GM19023 (cell line): ENCODE measurements around the gene ABCA12.
"Not testable (repeated sequence)": the region's sequence is repeated elsewhere in the genome, so short reads cannot be mapped to it uniquely, and the experiment has no call there.

Experiments used
- ATAC-seq: cut with Tn5 transposase; IDR thresholded peaks from one replicate; pipeline ENCODE4 v1.9.1; 2021; ENCODE audit warnings: mild to moderate bottlenecking, moderate library complexity; ENCODE audit not compliant: unreplicated experiment

Gene ABCA12, protein sequence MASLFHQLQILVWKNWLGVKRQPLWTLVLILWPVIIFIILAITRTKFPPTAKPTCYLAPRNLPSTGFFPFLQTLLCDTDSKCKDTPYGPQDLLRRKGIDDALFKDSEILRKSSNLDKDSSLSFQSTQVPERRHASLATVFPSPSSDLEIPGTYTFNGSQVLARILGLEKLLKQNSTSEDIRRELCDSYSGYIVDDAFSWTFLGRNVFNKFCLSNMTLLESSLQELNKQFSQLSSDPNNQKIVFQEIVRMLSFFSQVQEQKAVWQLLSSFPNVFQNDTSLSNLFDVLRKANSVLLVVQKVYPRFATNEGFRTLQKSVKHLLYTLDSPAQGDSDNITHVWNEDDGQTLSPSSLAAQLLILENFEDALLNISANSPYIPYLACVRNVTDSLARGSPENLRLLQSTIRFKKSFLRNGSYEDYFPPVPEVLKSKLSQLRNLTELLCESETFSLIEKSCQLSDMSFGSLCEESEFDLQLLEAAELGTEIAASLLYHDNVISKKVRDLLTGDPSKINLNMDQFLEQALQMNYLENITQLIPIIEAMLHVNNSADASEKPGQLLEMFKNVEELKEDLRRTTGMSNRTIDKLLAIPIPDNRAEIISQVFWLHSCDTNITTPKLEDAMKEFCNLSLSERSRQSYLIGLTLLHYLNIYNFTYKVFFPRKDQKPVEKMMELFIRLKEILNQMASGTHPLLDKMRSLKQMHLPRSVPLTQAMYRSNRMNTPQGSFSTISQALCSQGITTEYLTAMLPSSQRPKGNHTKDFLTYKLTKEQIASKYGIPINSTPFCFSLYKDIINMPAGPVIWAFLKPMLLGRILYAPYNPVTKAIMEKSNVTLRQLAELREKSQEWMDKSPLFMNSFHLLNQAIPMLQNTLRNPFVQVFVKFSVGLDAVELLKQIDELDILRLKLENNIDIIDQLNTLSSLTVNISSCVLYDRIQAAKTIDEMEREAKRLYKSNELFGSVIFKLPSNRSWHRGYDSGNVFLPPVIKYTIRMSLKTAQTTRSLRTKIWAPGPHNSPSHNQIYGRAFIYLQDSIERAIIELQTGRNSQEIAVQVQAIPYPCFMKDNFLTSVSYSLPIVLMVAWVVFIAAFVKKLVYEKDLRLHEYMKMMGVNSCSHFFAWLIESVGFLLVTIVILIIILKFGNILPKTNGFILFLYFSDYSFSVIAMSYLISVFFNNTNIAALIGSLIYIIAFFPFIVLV (N-terminal part only)

DNA sequence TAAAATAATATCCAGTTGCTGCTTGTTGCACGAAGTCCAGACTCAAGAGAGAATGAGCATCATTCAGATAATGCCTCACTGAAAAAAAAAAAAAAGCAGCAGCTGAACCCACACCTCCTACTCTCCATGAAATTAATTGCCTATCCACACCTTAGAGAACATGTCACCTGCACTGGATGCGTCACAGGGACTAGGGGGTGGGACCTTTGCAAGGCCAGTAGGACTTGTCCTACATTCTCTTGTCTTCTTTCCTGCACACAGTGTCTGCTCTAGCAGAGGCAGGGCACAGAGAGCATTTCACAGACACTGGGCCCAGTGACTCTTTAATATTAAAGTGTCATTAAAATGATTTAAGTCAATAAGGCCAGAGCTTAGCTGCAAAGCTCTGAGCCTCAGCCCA lies at the start of gene ABCA12:
Gene ABCA12 (minus strand): TSS at position 148 of the 400 bp plus-strand sequence. CDS start 418 bp downstream, outside the sequence.
- ATAC-seq = no peak

DNA sequence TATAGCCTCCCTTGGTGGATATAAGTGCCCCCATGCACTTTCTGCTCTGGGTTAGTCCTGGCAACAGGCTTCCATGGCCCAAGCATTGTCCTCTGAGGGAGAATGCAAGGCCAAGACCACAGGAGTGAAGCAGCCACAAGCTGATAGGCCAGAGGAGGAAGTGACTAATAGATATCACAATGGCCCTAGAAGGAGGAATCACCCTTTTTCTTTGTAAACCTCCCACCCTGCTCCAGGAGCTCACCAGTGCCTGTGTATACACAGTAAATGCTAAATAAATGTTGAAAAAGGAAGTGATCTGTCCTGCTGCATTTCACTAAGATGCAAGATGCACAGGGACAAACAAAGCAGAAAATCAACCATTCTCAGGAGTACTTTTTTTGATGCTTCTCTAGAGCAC lies 49.7 kb upstream of the ABCA12 start:
- ATAC-seq = no peak

DNA sequence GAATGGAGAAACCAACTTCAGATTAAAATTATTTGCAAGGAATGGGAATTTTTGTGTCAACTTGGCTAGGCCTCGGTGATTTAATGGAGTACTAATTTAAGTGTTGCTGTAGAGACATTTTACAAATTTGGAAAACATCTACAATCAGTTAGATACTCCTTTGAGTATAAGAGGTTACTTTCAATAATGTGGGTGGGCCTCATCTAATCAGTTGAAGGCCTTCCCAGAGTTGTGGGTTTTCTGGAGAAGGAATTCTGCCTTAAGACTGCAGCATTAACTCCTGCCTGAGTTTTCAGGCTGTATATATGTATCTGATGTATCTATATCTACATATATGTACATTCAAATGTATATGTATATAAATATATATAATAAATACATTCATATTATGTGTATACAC lies 47.6 kb upstream of the ABCA12 start:
- no peak for ATAC-seq

DNA sequence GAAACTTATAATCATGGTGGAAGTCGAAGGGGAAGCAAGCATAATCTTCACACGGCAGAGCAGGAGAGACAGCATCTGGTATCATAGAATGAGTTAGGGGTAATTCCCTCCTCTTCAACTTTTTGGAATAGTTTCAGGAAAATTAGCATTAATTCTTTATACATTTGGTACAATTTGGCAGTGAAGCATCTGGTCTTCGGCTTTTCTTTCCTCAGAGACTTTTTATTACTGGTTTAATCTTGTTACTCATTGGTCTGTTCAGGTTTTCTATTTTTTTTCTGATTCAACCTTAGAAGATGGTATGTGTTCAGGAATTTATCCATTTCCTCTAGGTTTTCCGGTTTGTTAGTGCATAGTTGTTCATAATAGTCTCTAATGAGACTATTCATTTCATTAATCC lies 39.7 kb upstream of the ABCA12 start:
- no peak for ATAC-seq

DNA sequence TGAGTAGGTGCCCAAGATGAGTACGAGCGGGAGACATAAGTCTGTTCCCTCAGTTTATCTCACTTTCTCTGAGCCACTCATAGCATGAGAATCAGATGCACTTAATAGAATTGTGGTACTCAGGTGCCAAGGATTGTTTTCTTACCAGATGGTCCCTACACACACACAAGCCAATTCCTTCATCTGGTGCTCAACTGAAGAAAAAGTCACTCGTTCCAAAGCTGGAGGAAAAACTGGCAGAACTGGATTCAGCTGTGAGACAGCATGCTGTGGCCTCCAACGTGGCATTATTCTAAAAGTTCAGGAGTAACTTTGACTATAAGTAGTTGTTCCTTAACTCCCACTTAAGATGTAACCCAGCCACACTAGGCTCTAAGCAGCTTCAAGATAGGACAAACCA lies 33.4 kb upstream of the ABCA12 start:
- no peak for ATAC-seq

DNA sequence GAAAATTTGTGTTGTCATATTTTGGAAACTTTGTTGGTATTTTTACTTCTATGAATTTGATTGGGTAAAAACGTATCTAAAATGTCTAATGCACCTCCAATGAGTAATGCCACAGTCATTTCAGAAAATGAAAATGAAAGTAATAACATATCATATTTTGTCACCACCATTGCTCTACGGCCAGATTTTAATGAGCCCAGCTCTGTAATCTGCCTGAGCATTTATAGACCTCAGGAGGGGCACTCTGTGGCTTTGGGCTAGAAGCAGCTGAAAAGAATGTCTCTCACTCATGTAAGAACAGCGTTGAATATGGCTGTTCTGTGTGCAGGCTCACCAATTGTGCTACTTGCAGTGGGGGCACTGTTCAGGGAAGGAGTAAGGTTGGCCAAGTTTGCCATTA lies 32.7 kb upstream of the ABCA12 start:
- no peak for ATAC-seq

DNA sequence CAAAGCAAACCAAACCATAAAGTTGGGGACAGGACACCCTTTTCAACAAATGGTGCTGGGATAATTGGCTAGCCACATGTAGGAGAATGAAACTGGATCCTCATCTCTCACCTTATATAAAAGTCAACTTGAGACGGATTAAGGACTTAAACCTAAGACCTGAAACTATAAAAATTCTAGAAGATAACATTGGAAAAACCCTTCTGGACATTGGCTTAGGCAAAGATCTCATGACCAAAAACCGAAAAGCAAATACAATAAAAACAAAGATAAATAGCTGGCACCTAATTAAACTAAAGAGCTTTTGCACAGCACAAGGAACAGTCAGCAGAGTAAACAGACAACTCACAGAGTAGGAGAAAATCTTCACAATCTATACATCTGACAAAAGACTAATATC lies 28.1 kb upstream of the ABCA12 start:
- ATAC-seq = not testable (repeated sequence)

DNA sequence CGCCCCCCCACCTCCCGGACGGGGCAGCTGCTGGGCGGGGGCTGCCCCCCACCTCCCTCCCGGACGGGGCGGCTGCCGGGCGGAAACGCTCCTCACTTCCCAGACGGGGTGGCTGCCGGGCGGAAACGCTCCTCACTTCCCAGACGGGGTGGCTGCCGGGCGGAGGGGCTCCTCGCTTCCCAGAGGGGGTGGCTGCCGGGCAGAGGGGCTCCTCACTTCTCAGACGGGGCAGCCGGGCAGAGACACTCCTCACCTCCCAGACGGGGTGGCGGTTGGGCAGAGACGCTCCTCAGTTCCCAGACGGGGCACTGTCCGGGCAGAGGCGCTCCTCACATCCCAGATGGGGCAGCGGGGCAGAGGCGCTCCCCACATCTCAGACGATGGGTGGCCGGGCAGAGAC lies 24.9 kb upstream of the ABCA12 start:
- not testable (repeated sequence) for ATAC-seq

DNA sequence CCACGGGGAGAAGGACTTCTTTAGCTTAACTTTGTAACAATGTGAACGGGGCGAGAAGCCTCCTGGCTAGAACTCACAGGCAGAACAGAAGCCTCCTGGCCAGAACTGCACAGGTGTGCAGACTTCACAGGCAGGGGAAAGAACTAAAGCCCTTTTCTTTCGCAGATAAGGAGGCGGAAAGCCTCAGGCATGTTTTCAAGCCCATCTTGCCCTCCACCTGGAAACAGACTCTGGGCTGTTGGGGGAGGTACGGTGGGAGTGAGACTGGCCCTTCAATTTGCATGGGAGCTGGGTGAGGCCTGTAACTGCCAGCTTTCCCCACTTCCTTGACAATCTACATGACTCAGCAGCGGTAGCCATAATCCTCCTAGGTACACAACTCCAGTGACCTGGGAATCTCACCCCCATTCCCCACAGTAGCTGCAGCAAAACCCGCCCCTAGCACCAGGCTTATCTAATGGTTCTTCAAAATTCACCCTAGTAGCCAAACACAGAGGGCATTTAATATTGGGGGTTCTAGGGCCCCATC lies 22.9 kb upstream of the ABCA12 start:
- ATAC-seq = no peak

DNA sequence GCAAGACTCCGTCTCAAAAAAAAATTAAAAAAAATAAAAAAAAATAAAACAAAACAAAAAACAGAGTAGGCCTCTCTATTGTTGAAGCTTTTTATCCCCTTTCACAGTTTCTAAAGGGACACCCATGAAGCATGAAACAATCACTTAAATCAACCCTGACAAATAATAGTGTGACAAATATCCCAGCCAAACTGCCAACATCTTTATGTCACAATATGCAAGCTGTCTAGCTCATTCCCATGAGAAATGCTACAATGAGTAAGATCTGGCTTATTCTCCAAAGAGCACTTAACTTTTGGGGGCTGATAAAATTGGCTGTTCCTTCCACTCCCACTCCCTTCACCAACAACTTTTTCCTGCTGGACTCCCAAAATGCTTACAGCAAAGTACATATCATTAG lies 21.7 kb upstream of the ABCA12 start:
- ATAC-seq = no peak

DNA sequence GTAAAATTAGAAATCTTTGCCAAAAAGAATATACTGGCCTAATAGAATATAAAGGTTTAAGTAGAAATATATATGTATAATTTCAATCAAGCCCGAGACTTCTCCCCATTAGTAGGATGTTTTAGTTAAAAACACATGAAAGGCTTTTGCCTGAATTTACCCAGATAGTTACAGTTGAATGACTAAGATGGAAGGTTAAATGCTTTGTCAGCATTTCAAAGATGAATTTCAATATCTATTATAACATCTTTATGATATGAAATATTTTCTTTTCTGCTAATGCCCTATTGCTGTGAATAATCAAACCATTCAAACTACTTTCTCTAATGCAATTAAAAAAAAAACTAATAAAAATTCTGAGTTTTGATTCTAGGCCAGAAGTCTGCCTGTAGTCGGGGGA lies 18.0 kb upstream of the ABCA12 start:
- no peak for ATAC-seq

DNA sequence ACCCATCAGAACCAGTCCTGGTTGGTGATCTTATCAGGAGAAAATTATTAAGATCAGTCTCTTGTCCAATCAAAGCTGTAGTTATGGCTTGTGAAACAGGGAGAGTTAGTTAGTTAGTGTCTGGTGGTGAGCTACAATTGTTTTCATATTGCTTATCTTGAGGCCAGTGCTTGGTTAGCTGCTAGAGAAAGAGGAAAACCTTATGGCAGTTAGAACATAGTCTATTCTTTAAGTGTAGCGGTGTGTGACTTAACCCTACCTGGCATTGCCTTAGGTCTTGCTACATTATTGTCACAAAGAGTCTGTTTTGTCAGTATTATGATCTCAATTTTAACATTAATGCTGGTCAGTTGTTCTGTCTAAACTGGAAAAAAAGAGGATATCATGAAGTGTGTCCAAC lies 11.5 kb upstream of the ABCA12 start:
- ATAC-seq = no peak

DNA sequence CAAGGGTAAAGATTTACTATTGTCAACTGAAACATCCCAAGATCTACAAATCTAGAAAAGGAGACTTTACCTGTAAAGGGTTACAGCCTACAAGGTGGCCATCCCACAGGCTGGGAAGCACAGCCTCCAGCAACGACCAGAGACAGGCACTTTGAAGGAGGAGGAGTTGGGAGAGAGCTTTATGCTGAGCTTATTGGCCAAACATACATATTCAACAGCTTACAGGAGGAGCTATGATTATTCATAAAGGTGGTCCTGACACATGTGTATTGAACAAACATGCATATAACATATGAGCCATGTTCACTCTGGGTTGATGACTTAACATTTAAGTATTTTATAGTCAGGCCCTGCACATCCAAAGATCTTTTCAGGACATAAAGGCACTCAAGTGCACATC lies 11.1 kb upstream of the ABCA12 start:
- no peak for ATAC-seq

DNA sequence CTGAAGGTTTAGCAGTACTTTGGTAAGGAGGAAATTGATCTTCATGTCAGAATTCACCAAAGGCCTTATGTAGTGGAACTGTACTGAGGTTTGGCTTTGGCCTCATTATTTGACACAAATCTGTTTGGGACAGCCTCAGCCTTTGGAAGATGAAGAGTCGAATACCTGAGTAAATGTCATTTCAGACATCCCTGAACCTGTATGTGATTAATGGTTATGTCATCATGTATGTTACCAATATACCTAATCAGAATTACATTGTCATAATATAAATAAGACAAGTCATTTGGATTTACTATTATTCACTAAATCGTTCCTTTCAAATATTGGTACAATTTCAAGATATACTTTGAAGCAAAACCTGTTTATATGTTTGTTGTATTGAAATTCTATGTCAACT lies 10.6 kb upstream of the ABCA12 start:
- ATAC-seq = no peak

DNA sequence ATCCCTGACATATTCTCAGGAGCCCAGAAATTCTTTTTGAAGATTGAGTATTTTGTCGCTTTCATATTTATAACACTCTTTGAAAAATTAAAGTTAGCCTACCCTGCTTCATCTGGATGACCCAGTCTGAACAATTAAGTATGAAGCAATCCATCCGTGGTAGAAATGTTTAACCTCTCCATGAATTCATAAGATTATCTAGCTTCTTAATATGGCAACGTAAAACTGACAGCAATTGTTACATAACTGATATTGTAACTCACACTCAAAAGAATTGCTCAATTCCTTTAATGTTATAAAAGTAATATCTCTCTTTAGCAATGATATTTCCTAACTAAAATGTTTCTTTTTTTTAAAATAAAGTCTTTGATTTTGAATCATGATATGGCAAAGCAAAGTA lies 7.2 kb upstream of the ABCA12 start:
- ATAC-seq = no peak

DNA sequence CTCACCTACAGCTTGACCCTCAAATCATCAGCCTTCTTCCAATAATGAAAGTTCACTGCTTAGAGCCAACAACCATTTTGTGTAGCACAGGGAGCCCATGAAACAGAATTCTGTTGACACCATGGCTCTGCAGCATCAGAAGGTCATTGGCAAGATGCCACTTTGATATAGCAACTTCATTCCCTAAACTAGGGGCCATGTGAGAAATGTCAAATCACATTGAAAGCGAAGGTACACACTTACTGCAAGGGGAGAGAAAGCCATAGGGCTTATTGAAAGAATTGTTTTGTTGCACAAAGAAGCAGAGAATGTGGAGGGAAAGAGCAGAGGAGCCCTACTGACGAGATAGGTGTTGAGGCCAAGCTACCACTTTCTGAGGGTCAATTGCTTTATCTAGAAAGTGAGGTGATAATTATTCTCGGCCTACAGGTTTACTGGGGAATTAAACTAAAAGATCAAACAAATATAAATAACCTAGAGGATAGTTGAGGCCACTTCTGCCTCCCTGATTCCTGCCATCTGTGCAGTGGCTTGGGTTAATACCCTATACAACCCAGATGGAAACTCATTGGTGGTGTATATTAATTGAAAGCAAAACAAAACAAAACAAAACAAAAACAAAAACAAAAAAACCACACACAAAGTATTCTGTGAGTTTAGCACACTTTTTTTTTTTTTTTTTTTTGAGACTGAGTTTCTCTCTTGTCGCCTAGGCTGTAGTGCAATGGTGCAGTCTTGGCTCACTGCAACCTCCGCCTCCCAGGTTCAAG lies 5.9 kb upstream of the ABCA12 start:
- ATAC-seq = no peak

DNA sequence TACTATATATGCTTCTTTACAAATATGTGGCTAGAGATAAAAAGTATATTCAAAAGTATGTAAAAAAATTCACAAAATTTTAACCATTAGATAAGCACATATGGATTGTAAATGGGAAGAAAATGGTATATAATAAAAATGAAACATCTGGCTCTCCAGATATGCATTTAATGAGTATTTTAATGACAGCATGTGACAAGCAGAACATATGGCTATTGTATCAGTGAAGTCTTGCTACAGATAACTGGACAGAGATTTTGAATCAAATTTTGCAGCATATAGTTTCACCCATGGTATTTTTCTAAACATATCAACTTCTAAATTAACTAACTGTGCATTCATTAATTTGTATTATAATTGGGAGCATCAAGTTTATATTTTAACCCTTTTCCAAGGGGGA lies 5.0 kb upstream of the ABCA12 start:
- ATAC-seq = no peak

DNA sequence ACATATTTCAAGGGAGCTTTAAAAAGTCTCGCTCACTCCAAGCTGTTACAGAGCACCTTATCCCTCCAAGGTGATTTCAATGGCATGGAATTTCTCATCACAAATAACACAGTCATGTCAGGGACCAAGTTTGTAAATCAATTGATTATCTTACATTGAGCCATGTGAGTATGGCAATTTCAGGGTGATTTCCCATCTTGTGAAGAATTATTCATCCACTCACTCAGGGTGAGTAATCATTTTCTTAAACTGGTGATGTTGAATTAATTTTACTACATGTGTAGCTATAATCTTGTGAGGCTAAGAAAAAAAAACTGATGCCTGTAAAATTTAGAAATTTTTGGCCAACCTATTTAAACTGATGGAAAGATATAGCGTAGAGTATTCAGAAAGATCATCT lies 3.3 kb upstream of the ABCA12 start:
- ATAC-seq = no peak

DNA sequence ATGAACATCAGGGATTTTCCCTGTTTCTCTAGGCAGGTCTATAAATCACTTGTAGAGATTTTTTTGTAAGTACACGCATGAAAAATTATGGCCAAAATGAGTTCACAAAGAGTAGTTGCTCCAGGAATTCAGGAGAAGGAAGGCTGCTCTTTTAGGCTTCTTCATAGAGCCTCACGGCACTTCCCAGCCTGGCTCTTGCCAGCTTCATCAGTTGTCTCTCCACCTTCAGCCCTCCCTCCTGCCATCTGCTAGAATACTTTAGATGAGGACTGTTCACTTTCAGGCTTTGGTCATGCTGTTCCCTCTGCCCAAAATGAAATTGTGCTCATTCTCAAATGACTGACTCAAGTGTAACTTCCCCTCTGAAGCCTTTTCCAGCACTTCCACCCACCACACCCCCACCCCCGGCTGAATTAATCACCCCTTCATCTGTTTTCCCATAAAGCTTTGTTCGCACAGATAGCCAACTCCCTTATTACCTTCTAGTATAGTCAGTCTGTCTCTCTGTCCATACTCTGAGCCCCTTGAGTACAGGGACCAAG lies 1.8 kb upstream of the ABCA12 start:
- ATAC-seq = no peak

DNA sequence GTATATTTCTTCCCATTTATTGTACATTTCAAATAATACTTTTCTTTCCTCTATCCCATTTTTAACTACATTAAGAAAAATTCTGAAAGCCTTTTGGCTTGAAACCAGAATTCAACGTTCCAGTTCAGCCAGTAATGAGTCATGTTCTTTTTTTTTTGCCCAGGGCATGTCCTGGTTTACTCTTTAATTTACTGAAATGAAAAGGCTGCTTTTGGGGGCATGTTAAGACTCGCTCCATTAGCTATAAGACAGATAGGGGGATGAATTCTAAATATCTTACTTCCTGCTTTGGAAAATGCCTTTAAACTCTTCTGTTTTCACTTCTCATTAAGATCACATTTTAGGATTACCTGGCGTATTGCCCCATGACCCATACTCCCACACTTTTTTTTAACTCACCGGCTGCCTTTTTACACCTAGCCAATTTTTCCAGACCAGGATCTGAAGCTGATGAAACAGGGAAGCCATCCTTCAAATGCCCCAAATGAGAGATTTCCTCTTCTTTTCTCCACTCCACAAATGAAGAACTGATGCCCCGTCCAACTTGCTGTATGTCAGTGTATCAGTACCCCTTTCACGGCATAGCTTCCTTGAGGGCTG lies 585 bp downstream of the ABCA12 start:
- ATAC-seq = no peak
